Stimulated activated CD8-positive, alpha-beta memory T cell treated with anti-CD3 and anti-CD28 coated beads, Interleukin-12 subunit alpha, Interleukin-12 subunit beta, amount 100 ng/mL, for 1 hour (primary cell): ENCODE measurements around the gene DNAJC2.
"Not testable (repeated sequence)": the region's sequence is repeated elsewhere in the genome, so short reads cannot be mapped to it uniquely, and the experiment has no call there.

Source experiments
- DNase-seq: peaks from one replicate; pipeline ENCODE4 v3.0.0-alpha.2; 2020; ENCODE audit warnings: low read depth

DNAJC2 gene

DNA sequence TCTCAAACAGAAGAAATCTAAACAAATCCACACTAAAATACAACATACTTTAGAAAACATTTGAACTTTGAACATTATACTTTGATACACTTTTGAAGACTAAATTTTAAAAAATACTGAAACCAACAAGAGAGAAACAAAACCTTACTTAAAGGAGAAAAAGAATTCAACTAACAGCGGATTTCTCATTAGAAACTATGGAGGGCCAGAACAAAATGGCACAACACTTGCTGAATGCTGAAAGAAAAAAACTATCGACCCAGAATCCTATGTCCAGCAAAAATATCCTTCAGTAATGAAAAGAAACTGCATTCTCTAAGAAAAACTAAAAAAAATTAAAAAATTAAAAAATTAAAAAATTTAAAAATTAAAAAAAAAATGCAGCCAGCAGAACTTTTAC is 80.5 kb downstream of the DNAJC2 start:
- DNase-seq: not testable (repeated sequence)
